H9 (cell line): ENCODE measurements around the gene PTPRK. TPM values are rescaled to one million over a fixed set of nuclear protein-coding genes. Genes with fewer than 3 reads are reported as not detected.

ENCODE experiments used
- DNase-seq: peaks from one replicate; pipeline ENCODE4 v3.0.0-alpha.2; 2017
- H2AFZ ChIP-seq: one replicate; pipeline ENCODE4 v1.6.1; 2013; ENCODE audit warnings: mild to moderate bottlenecking, low read length, control low read depth, moderate library complexity
- H2AK5ac ChIP-seq: 2 replicates; pipeline ENCODE4 v1.6.1; 2013; ENCODE audit warnings: low read length, control low read depth, mixed read lengths; ENCODE audit not compliant: insufficient read length
- H2BK120ac ChIP-seq: one replicate; pipeline ENCODE4 v1.6.1; 2013; ENCODE audit warnings: low read depth, mild to moderate bottlenecking, low read length, control low read depth, inconsistent platforms; ENCODE audit not compliant: poor library complexity, severe bottlenecking
- H2BK12ac ChIP-seq: 2 replicates; pipeline ENCODE4 v1.6.1; 2013; ENCODE audit warnings: low read length, control low read depth, mixed read lengths, low read depth; ENCODE audit not compliant: insufficient read length
- H2BK15ac ChIP-seq: 2 replicates; pipeline ENCODE4 v1.6.1; 2013; ENCODE audit warnings: low read depth, low read length, control low read depth
- H2BK20ac ChIP-seq: one replicate; pipeline ENCODE4 v1.6.1; 2013; ENCODE audit warnings: low read depth, mild to moderate bottlenecking, low read length, control low read depth, inconsistent platforms; ENCODE audit not compliant: poor library complexity, severe bottlenecking
- H2BK5ac ChIP-seq: 2 replicates; pipeline ENCODE4 v1.6.1; 2013; ENCODE audit warnings: low read length, control low read depth, mixed read lengths; ENCODE audit not compliant: insufficient read length
- H3K14ac ChIP-seq: 2 replicates; pipeline ENCODE4 v1.6.1; 2013; ENCODE audit warnings: low read length, control low read depth; ENCODE audit not compliant: insufficient read depth
- H3K18ac ChIP-seq: 2 replicates; pipeline ENCODE4 v1.6.1; 2013; ENCODE audit warnings: low read depth, mild to moderate bottlenecking, mixed read lengths, low read length, control low read depth; ENCODE audit not compliant: insufficient read length
- H3K23ac ChIP-seq: 2 replicates; pipeline ENCODE4 v1.6.1; 2013; ENCODE audit warnings: low read length, control low read depth, mixed read lengths, low read depth; ENCODE audit not compliant: insufficient read length
- H3K23me2 ChIP-seq: 2 replicates; pipeline ENCODE4 v1.6.1; 2013; ENCODE audit warnings: low read depth, mild to moderate bottlenecking, mixed read lengths, low read length, control low read depth; ENCODE audit not compliant: insufficient read length, poor library complexity, severe bottlenecking
- H3K27ac ChIP-seq: 2 replicates; pipeline ENCODE4 v1.5.1; 2013; ENCODE audit warnings: low read length, control low read depth, mixed read lengths, low read depth; ENCODE audit not compliant: insufficient read length
- H3K27me3 ChIP-seq: 2 replicates; pipeline ENCODE4 v1.6.1; 2013; ENCODE audit warnings: low read length, control low read depth, inconsistent platforms; ENCODE audit not compliant: insufficient read depth
- H3K4ac ChIP-seq: 2 replicates; pipeline ENCODE4 v1.6.1; 2013; ENCODE audit warnings: low read depth, mild to moderate bottlenecking, control low read depth, inconsistent platforms, low read length, moderate library complexity
- H3K4me1 ChIP-seq: 2 replicates; pipeline ENCODE4 v1.6.1; 2013; ENCODE audit warnings: low read length, control low read depth, inconsistent platforms; ENCODE audit not compliant: insufficient read depth
- H3K4me2 ChIP-seq: 2 replicates; pipeline ENCODE4 v1.6.1; 2013; ENCODE audit warnings: low read length, control low read depth, mixed read lengths; ENCODE audit not compliant: insufficient read length, insufficient read depth
- H3K56ac ChIP-seq: 2 replicates; pipeline ENCODE4 v1.6.1; 2013; ENCODE audit warnings: low read depth, mild to moderate bottlenecking, mixed read lengths, low read length, control low read depth; ENCODE audit not compliant: insufficient read length
- H3K79me1 ChIP-seq: 2 replicates; pipeline ENCODE4 v1.6.1; 2013; ENCODE audit warnings: low read depth, mild to moderate bottlenecking, moderate library complexity, low read length, control low read depth, inconsistent platforms; ENCODE audit not compliant: insufficient read depth, poor library complexity, severe bottlenecking
- H3K79me2 ChIP-seq: 2 replicates; pipeline ENCODE4 v1.6.1; 2013; ENCODE audit warnings: low read length, control low read depth, inconsistent platforms; ENCODE audit not compliant: insufficient read depth
- H3K9ac ChIP-seq: 2 replicates; pipeline ENCODE4 v1.6.1; 2013; ENCODE audit warnings: low read length, control low read depth, mixed read lengths; ENCODE audit not compliant: insufficient read length; ENCODE audit errors: extremely low read depth
- H3K9me3 ChIP-seq: one replicate; pipeline ENCODE4 v1.6.1; 2013; ENCODE audit warnings: low read depth, low read length, inconsistent platforms; ENCODE audit not compliant: control insufficient read depth
- H3T11ph ChIP-seq: one replicate; pipeline ENCODE4 v1.6.1; 2013; ENCODE audit warnings: mild to moderate bottlenecking, low read length, control low read depth, inconsistent platforms
- H4K20me1 ChIP-seq: one replicate; pipeline ENCODE4 v1.6.1; 2013; ENCODE audit not compliant: control insufficient read depth, insufficient read length, insufficient read depth
- H4K5ac ChIP-seq: 2 replicates; pipeline ENCODE4 v1.6.1; 2013; ENCODE audit warnings: low read depth, mild to moderate bottlenecking, mixed read lengths, low read length, control low read depth; ENCODE audit not compliant: insufficient read length
- H4K8ac ChIP-seq: replicated peaks from 2 replicates; pipeline ENCODE4 v1.6.1; 2013; ENCODE audit warnings: low read length, control low read depth, mixed read lengths, low read depth; ENCODE audit not compliant: insufficient read length
- H4K91ac ChIP-seq: 2 replicates; pipeline ENCODE4 v1.6.1; 2013; ENCODE audit warnings: low read depth, mild to moderate bottlenecking, moderate library complexity, mixed read lengths, low read length, control low read depth; ENCODE audit not compliant: insufficient read length
- H3K27ac Mint-ChIP-seq, 3 experiments: 2 replicates in 2 of 3; 3 replicates in 1 of 3; pipeline ENCODE4 v1.8.0; 2020 to 2021; ENCODE audit warnings: mixed read lengths in 3 of 3, mild to moderate bottlenecking in 1 of 3, moderate library complexity in 1 of 3
- H3K27me3 Mint-ChIP-seq: 2 replicates; pipeline ENCODE4 v1.8.0; 2021; ENCODE audit warnings: low read depth, mild to moderate bottlenecking, moderate library complexity, mixed read lengths
- H3K36me3 Mint-ChIP-seq, 3 experiments: 2 replicates in 2 of 3; 3 replicates in 1 of 3; pipeline ENCODE4 v1.8.0; 2020 to 2021; ENCODE audit warnings: low read depth in 3 of 3, mixed read lengths in 3 of 3; ENCODE audit not compliant: insufficient read depth in 1 of 3
- H3K4me1 Mint-ChIP-seq, 2 experiments: 2 replicates each; pipeline ENCODE4 v1.8.0; 2020; ENCODE audit warnings: mixed read lengths in 2 of 2
- H3K4me3 Mint-ChIP-seq, 2 experiments: 2 replicates in 1 of 2; 3 replicates in 1 of 2; pipeline ENCODE4 v1.8.0; 2020 to 2021; ENCODE audit warnings: mild to moderate bottlenecking in 2 of 2, mixed read lengths in 2 of 2, moderate library complexity in 1 of 2
- H3K9me3 Mint-ChIP-seq, 2 experiments: 2 replicates in 1 of 2; 3 replicates in 1 of 2; pipeline ENCODE4 v1.8.0; 2020; ENCODE audit warnings: mild to moderate bottlenecking in 2 of 2, mixed read lengths in 2 of 2, moderate library complexity in 1 of 2
- WGBS: extraction: QIAGEN DNeasy Blood & Tissue Kit; methylation state at CpG from one replicate; pipeline ENCODE4 v1.1.7; 2013; ENCODE audit warnings: missing lambda C conversion rate, low lambda C conversion rate, mixed read lengths; ENCODE audit not compliant: insufficient read length; ENCODE audit errors: extremely low coverage; 5-methylcytosine and 5-hydroxymethylcytosine counted together
- total RNA-seq: library from RNA; stranded (reverse); gene quantifications from 2 replicates; pipeline ENCODE4 v1.2.1, GENCODE V29; 2021
- TF ChIP-seq, protein P1 (sequence below): fragments of 200-600 bp; sonication (generic); conservative IDR thresholded peaks from 3 replicates; pipeline ENCODE4 v1.8.0; 2021; ENCODE audit warnings: antibody characterized with exemption, mild to moderate bottlenecking

PTPRK gene
- total RNA-seq, 1 experiment from 2014 or later = 47.9 TPM

DNA sequence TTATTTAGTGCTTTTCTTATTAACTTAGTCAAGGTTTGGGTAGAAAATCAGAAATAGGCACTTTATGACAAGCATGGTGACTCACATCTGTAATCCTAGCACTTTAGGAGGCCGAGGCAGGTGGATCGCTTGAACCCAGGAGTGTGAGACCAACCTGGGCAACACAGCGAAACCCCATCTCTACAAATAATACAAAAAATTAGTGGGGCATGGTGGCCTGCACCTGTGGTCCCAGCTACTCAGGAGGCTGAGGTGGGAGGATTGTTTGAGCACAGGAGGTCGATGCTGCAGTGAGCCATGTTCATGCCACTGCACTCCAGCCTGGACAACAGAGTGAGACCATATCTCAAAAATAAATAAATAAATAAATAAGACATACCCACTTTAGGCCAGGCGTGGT lies 568.2 kb downstream of the PTPRK start:
- Histone ChIP-seq H2AFZ (no peak overlapping the region), H3K56ac (no peak overlapping the region), H2BK5ac (no peak overlapping the region), H3K23ac (no peak overlapping the region), H4K8ac (no peak overlapping the region), H3K79me1 (no peaks in the 10 kb centered on the region), H3K27me3 (no peaks in the 10 kb centered on the region), H3K4me2 (no peak overlapping the region), H3T11ph (no peak overlapping the region), H4K20me1 (no peaks in the 10 kb centered on the region), H3K4me1 (no peaks in the 10 kb centered on the region), H4K91ac (no peak overlapping the region), H2BK12ac (no peak overlapping the region), H3K23me2 (no peaks in the 10 kb centered on the region), H2BK120ac (no peak overlapping the region), H3K9me3 (no peaks in the 10 kb centered on the region), H3K9ac (no peak overlapping the region), H3K27ac (no peak overlapping the region), H3K4ac (no peak overlapping the region), H2BK20ac (no peak overlapping the region), H4K5ac (no peak overlapping the region), H3K18ac (no peak overlapping the region), H2AK5ac (no peak overlapping the region), H3K14ac (no peak overlapping the region), H3K79me2 (no peaks in the 10 kb centered on the region), H2BK15ac (no peak overlapping the region)
- Mint-ChIP-seq H3K4me3 (no peak overlapping the region), H3K4me1 (0 out of 4 replicates have a peak, but pooled peaks cover 0 to 4% of the 10 kb centered on the region in 2 experiments), H3K9me3 (no peaks in the 10 kb centered on the region), H3K27me3 (no peaks in the 10 kb centered on the region), H3K36me3 (no peaks in the 10 kb centered on the region), H3K27ac (no peak overlapping the region)
- no peak for DNase-seq
- no CpG with 5 or more reads among the region's 5 CpGs for WGBS
- TF ChIP-seq, protein P1, sequence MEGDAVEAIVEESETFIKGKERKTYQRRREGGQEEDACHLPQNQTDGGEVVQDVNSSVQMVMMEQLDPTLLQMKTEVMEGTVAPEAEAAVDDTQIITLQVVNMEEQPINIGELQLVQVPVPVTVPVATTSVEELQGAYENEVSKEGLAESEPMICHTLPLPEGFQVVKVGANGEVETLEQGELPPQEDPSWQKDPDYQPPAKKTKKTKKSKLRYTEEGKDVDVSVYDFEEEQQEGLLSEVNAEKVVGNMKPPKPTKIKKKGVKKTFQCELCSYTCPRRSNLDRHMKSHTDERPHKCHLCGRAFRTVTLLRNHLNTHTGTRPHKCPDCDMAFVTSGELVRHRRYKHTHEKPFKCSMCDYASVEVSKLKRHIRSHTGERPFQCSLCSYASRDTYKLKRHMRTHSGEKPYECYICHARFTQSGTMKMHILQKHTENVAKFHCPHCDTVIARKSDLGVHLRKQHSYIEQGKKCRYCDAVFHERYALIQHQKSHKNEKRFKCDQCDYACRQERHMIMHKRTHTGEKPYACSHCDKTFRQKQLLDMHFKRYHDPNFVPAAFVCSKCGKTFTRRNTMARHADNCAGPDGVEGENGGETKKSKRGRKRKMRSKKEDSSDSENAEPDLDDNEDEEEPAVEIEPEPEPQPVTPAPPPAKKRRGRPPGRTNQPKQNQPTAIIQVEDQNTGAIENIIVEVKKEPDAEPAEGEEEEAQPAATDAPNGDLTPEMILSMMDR = no peak
